Raji (cell line): ENCODE data around the gene ERBB4.

Experiments
- POLR2A ChIP-seq: IDR thresholded peaks from 2 replicates; pipeline ENCODE4 v1.6.1; 2011; ENCODE audit warnings: low read depth, low read length, control low read depth; ENCODE audit not compliant: insufficient read depth

ERBB4 gene

DNA sequence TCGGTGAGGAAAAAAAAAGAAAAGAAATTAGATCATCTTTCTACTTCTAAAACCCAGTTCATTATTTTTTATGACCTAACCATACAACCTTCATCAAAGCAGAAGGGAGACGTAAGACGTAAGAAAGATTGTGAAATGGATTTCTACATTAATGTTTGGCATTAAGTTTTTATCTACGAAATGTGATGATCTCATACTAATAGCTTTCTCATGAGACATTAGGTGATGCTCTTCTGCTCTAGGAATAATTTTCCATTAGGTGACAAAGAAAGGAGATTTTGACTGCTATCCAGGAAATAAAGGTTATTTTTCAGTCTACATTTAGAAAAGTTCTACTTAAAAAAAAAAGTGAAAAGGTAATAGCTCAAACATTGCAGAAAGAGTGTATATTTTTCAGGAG is 748.6 kb downstream of the ERBB4 start:
- TF ChIP-seq POLR2A, result no peak

DNA sequence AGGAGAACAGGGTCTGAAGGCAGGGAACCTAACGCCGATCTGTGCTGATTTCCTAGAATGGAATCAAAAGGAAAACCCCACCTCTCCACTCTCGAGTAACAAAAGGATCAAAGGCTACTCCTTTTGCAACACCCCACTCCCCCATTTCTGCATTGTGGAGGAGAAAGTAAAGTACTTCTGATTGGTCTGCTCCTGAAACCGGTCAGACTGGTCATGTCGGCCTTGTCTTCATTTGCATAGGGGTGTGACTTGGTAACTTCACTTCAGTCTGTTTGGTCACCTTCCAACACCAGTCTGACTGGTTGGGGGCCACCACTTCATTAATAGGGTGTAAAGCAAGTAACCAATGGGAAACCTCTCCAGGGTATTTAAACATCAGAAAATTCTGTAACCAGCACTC is 771.9 kb downstream of the ERBB4 start:
- no peak for TF ChIP-seq POLR2A

DNA sequence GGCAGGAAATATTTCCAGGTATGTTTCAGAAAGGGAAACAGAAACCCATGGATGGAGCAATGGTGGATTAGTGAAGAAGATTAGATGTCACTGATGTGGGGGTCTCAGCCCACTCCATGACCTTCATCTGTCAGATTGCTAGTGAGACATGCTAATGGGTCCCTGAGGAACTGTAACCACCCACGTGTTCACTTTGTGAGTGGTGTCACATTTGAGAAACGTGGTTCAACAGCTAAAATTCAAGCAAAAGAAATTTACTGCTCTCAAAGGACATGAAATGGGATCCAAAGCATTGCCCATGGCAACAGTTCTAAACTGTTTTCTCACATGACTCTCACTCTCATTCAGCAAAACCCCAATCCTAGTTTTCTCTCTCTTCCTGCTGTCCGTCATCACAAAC is 776.1 kb downstream of the ERBB4 start:
- TF ChIP-seq POLR2A, result no peak

DNA sequence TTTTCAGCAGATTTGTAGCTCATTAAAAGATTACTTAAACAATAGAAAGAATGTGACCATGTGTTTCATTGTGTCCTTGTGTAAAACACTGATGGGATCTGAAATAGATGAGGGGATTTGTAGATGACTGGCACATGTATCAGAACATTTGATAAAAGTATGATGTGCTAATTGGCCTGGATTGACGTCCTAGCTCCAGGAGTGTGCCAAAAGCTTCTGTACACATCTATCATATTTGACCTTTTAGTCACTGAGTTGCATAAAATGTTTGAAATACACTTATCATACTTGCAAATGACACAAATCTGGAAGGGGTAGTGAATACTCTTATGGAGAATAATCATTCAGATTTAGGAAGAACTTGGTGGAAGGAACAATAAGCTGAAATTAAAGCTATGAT is 778.5 kb downstream of the ERBB4 start:
- no peak for TF ChIP-seq POLR2A

DNA sequence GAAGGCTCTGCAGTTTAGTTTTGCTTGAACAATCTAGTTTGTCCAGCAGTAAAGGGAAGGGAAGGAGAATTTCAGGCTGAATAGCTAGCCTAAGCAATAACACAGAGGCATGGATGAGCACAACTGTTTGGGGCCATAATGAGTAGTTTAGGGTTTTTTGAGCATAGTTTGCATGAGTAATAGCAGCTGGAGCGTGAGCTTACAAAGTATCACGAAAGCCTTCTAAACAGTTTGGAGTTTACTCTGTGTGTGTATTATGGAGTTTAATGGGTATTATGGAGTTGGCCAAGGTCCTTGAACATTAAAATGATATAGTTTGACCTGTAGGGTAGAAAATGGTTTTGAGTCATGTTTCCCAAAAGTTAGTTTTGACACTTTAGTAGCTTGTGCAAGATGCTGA is 782.3 kb downstream of the ERBB4 start:
- no peak for TF ChIP-seq POLR2A

DNA sequence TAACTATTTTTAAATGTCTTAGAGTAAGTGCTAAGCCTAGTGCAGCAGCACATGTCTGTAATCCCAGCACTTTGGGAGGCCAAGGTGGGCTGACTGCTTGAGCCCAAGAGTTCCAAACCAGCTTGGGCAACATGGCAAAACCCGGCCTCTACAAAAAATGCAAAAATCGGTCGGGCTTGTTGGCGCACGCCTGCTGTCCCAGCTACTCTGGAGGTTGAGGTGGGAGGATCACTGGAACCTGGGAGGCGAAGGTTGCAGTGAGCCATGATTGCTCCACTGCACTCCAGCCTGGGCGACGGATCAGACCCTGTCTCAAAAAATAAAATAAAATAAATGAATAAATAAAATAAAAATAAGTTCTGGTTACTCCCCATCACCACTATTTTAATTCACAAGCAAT is 783.4 kb downstream of the ERBB4 start:
- TF ChIP-seq POLR2A, result no peak

DNA sequence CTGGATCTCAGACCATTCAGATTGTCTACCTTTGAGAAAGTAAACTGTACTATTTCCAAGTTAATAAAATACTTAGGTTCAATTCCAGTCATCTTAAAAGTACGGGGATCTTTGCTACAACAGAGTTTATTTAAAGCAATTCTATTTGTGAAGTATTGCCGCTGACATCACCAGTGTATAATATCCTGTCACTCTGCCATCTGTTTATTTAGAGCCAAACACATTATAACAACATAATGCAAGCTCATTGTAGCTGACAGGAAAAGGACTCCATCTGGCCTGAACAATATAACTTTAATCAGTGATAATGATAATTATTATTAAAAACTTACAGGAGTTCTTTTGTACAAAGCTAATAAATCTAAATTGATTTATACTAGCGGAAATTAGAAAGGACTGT is 786.8 kb downstream of the ERBB4 start:
- TF ChIP-seq POLR2A, result no peak

DNA sequence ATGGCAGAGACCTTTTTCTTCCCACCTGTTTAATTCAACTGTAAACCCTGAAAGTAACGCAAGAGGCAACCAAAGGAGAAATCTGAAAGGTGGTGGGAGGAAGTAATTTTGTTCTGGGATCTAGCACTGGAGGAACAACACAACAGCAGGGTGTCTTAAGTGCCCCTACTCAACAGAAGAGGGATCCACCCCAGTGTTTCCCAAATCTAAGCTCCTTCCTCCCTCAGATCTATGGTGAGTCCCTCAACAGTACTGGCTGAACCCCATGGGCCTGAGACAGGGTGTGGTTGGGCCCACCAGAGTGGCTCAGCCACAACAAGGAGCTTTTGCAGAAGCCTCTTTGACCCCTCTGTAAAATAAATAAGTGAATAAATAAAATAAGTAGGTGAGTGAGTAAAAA is 790.3 kb downstream of the ERBB4 start:
- TF ChIP-seq POLR2A, result no peak

DNA sequence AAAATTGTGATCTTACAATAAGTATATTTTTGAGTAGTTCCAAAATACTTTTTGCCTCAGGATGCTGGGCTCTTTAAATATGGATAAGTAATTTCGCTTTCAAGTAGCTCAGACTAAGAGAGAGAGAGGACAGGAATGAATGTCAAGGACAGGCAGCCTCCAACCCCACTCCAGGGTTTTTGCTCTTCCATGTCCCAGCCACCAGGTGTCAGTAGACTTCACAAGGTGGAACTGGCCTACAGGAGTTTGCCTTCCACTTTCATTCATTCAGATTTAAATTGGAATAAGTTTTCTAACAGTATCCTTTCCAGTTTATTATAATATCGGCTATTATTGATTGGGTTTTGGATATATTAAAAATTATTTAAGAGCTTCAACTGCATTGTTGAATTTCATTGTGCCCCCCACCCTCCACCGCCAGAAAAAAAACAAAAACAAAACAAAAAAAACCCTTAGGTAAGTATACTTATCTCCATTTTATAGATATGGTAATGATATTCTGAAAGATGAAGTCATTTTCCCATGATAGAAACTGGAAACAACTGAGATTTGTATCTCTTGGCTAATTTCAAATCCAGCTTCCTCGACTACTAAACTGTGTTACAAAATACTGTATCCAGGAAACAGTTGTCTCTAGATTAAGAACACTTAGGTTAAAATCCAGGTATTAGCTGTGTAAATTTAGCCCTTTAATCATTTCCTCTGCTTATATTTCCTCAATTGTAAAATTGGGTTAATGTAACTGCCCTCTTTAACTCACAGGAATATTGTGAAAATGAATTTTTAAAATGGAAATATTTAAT is 793.1 kb downstream of the ERBB4 start:
- no peak for TF ChIP-seq POLR2A

DNA sequence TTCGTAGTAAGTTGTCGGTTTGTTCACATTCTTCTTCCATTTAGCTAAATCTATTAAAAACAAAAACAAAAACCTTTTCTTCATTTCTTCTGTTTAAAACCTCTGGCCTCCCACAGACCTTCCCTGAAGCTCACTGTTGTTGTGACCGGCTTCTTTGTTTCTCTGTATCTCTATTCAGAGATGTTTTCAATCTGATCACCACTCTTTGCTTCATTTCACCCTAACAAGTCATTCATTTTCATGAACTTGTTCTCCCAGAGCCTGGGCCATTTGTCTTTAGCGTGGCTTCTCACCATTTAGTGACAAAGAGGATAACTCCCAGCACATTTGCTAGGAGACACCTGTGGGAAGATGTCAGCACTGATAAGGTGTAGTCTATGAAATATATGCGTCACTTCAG is 794.2 kb downstream of the ERBB4 start:
- no peak for TF ChIP-seq POLR2A

DNA sequence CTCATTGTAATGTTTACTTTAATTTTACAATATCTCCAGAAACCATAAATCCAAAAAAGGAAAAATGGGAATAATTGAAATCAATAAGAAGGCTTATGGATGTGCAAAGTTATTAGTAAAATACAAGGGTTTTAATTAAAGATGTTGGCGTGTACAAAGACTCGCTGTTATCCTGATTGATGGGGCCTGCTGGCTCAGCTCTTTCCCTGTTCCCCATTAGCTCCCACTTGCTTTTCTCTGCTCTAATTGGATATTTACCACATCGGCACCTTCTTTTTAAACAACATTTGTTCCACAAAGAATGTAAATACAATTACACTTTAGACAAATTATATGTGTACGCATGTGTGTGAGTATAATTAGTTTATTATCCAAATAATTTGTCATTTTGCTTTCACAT is 796.6 kb downstream of the ERBB4 start:
- TF ChIP-seq POLR2A, result no peak

DNA sequence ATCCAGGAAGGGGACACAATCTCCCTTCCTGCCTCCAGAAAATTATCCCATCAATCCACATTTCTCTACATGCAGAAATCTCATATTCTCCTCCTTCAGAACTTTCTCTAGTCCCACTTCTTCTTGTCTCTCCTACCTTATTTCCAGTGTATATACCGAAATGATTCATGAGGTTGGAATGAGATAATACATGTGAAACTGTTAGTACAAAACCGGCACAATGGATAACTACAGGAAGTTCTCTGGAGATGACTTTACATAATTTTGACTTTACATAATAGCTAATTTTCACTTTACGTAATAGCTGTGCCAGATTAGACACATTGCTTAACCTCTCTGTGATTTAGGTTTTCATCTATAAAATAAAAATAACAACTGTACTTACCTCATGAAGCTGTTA is 801.3 kb downstream of the ERBB4 start:
- TF ChIP-seq POLR2A, result no peak

DNA sequence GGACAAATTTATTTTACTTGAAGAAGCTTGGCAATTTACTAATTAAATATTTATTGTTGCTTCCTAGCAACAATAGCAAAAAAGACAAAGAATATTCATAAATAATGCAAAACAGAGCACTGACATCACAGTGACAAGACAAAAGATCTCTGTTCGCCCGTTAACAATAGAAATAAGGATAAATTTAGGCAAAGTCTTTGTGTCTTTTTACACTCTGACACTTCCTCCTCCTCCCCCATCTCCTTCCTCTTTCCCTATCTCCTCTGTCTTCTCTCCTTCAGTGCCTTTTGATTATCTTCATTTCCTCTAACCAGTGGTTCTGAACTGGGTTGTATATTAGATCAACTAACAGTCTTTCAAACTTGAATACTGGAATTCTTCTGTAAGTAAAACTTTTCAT is 808.4 kb downstream of the ERBB4 start:
- TF ChIP-seq POLR2A, result no peak

DNA sequence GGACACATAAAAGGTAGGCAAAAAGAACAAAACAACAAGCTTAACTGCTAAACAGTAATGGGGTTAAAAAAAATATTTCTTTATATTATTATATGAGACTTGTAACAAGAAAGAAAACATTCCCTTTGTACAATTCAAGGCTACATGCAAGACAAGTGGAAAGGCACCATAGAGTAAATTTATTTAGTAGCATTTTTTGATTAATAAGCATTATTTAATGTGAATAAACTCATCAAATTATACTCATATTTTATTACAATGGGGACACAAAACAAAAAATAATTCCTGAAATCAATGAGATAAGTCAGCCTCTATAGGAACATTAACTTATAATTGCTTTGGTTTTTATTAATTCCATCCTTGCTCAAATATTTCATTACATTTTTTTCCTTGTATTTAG is 809.2 kb downstream of the ERBB4 start:
- TF ChIP-seq POLR2A, result no peak

DNA sequence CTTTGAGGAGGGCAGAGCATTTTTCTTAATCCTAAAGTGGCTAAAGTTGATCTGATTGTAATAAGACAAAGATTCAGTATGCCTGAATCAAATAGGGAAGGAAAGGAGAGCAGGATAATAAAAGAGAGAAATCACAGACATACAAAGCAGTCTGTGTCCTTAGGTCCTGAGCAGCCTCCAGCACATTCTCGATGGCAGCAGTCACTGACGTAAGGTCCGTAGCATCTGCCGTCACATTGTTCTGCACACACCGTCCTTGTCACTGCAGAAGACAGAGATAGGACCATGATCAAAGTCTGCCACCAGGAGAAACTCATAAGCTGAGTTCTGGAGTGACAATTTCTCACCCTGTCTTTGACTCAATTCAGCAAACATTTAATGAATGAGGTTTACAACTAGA is 813.7 kb downstream of the ERBB4 start:
- no peak for TF ChIP-seq POLR2A

DNA sequence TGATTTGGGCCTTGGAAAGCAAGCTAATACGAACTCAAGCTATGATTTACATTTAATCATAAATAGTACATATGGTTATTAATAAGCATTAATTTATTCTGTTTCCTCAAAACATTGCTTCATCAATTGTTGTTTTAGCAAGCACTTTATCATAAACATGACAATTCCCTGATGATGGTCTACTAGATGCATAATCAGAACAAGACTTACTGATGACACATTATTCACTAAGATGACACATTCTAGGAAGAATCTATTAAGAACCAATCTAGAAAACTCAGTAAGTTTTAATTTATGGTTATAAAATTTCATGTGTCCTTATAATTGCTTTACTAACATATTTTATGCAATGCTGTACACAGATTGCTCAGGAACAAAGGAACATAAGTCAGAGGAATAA is 815.2 kb downstream of the ERBB4 start:
- TF ChIP-seq POLR2A, result no peak

DNA sequence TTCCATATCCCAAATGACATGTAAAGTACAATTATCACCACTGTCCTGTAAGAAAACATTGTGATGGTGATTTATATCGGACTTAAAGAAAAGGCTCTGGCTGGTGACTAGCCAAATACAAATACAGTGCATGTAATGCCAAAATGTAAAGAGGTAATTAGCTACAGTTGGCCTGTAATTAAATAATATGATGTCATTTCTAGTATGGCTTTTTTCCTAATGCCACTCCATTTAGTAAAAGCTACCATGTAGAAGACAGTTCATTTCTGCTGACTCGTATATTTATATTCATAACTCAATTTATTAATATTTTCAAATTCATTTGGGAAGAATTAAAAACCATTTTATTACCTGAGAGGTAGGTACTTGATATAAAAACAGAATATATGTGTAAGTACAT is 815.7 kb downstream of the ERBB4 start:
- no peak for TF ChIP-seq POLR2A

DNA sequence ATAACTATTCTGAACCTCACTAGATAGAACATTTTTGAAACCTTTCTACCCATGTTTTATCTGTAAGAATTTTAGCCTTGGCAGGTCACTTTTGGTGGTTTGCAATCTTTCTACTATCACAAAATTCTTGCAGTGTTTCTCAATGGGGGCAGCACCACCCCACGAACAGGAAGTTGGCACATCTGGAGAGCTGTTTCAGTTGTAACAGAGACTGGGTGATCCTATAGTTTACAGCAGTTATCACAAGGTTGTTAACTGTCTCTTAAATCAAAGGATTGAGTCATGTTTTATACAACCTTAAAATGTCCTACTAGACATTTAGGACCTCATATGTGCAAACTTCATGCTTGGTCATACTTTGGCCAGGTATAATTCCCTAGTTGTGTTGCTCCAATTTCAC is 829.2 kb downstream of the ERBB4 start:
- TF ChIP-seq POLR2A, result no peak

DNA sequence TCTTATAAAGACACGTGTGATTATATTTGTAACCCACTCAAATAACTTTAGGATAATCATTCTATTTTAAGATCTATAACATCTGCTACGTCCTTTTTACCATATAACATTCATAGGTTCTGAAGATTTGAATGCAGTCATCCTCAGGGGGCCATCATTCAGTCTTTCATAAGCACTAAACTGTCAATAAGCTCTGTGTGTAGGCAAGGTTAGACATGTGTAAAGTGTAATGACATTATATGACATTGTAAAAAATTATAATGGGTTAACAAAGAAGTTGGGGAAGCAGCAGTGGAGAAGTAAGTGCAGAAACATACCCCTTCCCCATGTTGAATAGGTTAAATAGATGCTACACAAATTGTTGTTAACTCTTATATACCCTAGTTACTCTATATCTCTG is 845.9 kb downstream of the ERBB4 start:
- TF ChIP-seq POLR2A, result no peak
